Mucosa of gallbladder (tissue), 1 donor: ENCODE data around the gene ENOPH1. TPM values are rescaled to one million over a fixed set of nuclear protein-coding genes. Genes with fewer than 3 reads are reported as not detected.
A peak's percentile ranks its signal among the peaks of the same experiment; 100 is the strongest.

Experiments used
- DNase-seq: peaks from one replicate; pipeline ENCODE4 v3.0.0-alpha.2; 2020; ENCODE audit warnings: low spot score
- total RNA-seq: library from RNA; stranded (reverse); gene quantifications from one replicate; pipeline ENCODE4 v1.2.1, GENCODE V29; 2021
- donor health status: DM: no; HTN: no; CAD: no.

Gene ENOPH1
- total RNA-seq, 1 donor from 2014 or later = 30.1 TPM

- DNase-seq = no peak
Measured at GRCh38 chr4:82428526-82428968, 1.8 kb upstream of the ENOPH1 start.

GRCh38 chr4:82428969-82429727 is 1.2 kb upstream of the ENOPH1 start:
- peak; percentile 95 for DNase-seq

GRCh38 chr4:82429728-82430192 is 630 bp upstream of the ENOPH1 start:
- peak; percentile 74 for DNase-seq

GRCh38 chr4:82430964-82431745 is 765 bp downstream of the ENOPH1 start:
- DNase-seq = peak; percentile 20

- no peak for DNase-seq
Measured at GRCh38 chr4:82431831-82432230, 1.4 kb downstream of the ENOPH1 start.

GRCh38 chr4:82432596-82432995 is 2.2 kb downstream of the ENOPH1 start:
- no peak for DNase-seq

GRCh38 chr4:82433791-82434190 is 3.4 kb downstream of the ENOPH1 start:
- DNase-seq = no peak

- DNase-seq = no peak
Measured at GRCh38 chr4:82434949-82435348, 4.6 kb downstream of the ENOPH1 start.

- DNase-seq = no peak
Measured at GRCh38 chr4:82436130-82436529, 5.7 kb downstream of the ENOPH1 start.

GRCh38 chr4:82436780-82437179 is 6.4 kb downstream of the ENOPH1 start:
- DNase-seq = no peak

- no peak for DNase-seq
Measured at GRCh38 chr4:82437285-82438005, 7.1 kb downstream of the ENOPH1 start.

GRCh38 chr4:82439088-82439487 is 8.7 kb downstream of the ENOPH1 start:
- no peak for DNase-seq

GRCh38 chr4:82447886-82448285 is 17.5 kb downstream of the ENOPH1 start:
- no peak for DNase-seq

- DNase-seq = no peak
Measured at GRCh38 chr4:82450966-82451755, 20.8 kb downstream of the ENOPH1 start.

GRCh38 chr4:82452026-82452425 is 21.6 kb downstream of the ENOPH1 start:
- DNase-seq = no peak

GRCh38 chr4:82457266-82457665 is 26.9 kb downstream of the ENOPH1 start:
- no peak for DNase-seq

- no peak for DNase-seq
Measured at GRCh38 chr4:82458729-82459128, 28.3 kb downstream of the ENOPH1 start.

GRCh38 chr4:82461710-82462109 is 31.3 kb downstream of the ENOPH1 start:
- DNase-seq = no peak

GRCh38 chr4:82462415-82462831 is 32.0 kb downstream of the ENOPH1 start:
- peak; percentile 91 for DNase-seq

- DNase-seq = no peak
Measured at GRCh38 chr4:82463221-82463620, 32.8 kb downstream of the ENOPH1 start.

- DNase-seq = no peak
Measured at GRCh38 chr4:82467471-82467870, 37.1 kb downstream of the ENOPH1 start.
